AG04449 (cell line): ENCODE measurements around the gene ULK4.

ENCODE experiments used
- CTCF ChIA-PET: fragments of 350-600 bp; formaldehyde crosslinking; extraction: SDS; loops from one replicate; lab custom pipeline; 2021; ENCODE audit warnings: antibody characterized with exemption; lab: Yijun Ruan, JAX
- POLR2A ChIA-PET: fragments of 400-600, 350-600 bp; formaldehyde crosslinking; extraction: SDS; loops from one replicate; lab custom pipeline; 2020; ENCODE audit warnings: antibody characterized with exemption, inconsistent platforms; lab: Yijun Ruan, JAX
- DNase-seq: peaks from one replicate; pipeline ENCODE4 v3.0.0-alpha.2; 2010; ENCODE audit warnings: low read depth, low spot score
- H3K4me3 ChIP-seq: 2 replicates; pipeline ENCODE4 v1.5.1; 2011; ENCODE audit warnings: low read depth, mild to moderate bottlenecking, control low read depth, low read length
- TF ChIP-seq, protein P1 (sequence below): IDR thresholded peaks from one replicate; pipeline ENCODE4 v1.5.1; 2011; ENCODE audit warnings: mild to moderate bottlenecking, moderate library complexity, low read length, control low read depth, inconsistent platforms; ENCODE audit not compliant: insufficient read depth; ENCODE audit errors: missing control alignments

ULK4 gene

DNA sequence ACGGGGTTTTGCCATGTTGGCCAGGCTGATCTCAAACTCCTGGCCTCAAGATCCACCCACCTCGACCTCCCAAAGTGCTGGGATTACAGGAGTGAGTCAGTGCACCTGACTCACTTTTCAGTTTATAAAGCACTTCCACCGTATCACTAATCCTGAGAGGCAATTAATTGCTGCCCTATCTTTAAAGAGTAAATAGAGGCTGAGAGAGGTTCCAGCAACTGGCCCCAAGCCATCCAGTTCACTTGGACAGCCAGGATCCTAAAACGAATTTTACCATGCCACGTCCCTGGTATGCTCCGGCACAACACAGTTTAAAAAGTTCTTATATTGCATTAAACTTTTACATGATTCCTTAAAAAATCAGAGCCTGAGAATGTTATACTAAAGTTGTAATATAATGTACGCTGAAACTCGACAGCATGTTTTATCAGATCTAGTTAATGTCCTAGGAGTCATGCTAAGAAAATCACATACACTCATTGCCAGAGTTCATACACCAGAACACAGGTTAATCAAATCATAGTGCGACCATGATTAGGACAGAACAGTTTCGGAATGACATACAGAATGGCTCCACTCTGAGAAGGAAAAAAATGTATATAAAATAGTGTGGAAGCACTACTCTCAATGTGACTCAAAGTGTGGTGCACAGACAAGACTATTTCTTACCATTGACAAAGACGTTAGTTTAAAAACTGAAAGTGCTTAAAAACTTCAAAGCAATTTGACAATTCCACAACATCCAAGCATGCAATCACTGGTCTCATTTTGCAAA, 125.4 kb downstream of the ULK4 start:
- no peak overlapping the region for H3K4me3 ChIP-seq
- POLR2A ChIA-PET: no interaction called here
- CTCF ChIA-PET: no interaction called here
- DNase-seq: no peak
- TF ChIP-seq, protein P1, sequence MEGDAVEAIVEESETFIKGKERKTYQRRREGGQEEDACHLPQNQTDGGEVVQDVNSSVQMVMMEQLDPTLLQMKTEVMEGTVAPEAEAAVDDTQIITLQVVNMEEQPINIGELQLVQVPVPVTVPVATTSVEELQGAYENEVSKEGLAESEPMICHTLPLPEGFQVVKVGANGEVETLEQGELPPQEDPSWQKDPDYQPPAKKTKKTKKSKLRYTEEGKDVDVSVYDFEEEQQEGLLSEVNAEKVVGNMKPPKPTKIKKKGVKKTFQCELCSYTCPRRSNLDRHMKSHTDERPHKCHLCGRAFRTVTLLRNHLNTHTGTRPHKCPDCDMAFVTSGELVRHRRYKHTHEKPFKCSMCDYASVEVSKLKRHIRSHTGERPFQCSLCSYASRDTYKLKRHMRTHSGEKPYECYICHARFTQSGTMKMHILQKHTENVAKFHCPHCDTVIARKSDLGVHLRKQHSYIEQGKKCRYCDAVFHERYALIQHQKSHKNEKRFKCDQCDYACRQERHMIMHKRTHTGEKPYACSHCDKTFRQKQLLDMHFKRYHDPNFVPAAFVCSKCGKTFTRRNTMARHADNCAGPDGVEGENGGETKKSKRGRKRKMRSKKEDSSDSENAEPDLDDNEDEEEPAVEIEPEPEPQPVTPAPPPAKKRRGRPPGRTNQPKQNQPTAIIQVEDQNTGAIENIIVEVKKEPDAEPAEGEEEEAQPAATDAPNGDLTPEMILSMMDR: no peak

DNA sequence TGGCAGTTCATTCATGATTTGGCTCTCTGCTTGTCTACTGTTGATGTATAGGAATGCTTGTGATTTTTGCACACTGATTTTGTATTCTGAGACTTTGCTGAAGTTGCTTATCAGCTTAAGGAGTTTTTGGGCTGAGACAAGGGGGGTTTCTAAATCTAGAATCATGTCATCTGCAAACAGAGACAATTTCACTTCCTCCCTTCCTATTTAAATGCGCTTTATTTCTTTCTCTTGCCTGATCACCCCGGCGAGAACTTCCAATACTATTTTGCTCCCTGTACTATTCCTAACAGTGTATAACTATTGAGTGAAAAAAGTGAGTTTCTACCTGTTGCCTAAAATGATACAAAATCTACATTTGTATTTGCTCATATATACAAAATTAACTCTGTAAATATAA, 128.3 kb downstream of the ULK4 start:
- TF ChIP-seq, protein P1: no peak
- ChIA-PET CTCF (no interaction called here), POLR2A (no interaction called here)
- H3K4me3 ChIP-seq: no peak overlapping the region
- DNase-seq: no peak

DNA sequence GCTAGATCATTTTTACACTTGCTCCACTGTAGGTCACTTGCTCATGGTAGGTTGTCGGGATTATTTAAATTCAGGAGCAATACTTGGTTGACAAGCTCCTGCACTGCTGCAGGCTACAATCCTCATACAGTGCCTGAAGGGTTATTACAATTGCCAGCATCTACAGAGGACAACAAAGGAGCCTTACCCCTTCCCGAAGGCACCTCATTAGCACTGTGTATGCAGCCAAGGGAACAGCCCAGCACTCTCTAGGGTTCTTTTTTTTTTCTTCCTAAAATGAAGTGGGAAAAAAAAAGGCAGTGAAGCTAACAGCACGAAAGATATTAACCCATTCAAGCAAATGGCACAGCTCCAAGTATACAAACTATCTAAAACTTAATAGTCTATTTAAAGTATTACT, 142.7 kb downstream of the ULK4 start:
- CTCF ChIA-PET: no interaction called here
- DNase-seq: no peak
- POLR2A ChIA-PET: no interaction called here
- TF ChIP-seq, protein P1: no peak
- no peak overlapping the region for H3K4me3 ChIP-seq

DNA sequence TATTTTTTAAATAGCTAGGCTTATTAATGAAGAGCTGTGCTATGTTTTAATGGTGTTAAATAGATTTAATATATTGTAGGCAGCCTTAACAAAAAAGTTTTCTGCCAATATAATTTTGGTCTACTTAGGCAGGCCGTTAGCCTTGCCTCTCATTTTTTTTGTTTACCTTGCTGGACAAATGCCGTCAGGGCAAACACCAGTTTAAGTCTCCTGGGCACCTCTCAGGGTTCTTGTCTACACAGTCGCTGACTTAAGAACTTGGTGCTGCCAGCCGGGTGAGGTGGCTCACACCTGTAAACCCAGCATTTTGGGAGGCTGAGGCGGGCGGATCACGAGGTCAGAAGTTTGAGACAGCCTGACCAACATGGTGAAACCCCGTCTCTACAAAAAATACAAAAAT, 153.3 kb downstream of the ULK4 start:
- ChIA-PET POLR2A (interaction anchor here (0.6 kb wide), 1 partner anchor 1360 kb away, joined by 3 read pairs; no protein-coding TSS in a partner anchor), CTCF (interaction anchor here (1.0 kb wide), 1 partner anchor 290 kb away, joined by 3 read pairs; no protein-coding TSS in a partner anchor)

DNA sequence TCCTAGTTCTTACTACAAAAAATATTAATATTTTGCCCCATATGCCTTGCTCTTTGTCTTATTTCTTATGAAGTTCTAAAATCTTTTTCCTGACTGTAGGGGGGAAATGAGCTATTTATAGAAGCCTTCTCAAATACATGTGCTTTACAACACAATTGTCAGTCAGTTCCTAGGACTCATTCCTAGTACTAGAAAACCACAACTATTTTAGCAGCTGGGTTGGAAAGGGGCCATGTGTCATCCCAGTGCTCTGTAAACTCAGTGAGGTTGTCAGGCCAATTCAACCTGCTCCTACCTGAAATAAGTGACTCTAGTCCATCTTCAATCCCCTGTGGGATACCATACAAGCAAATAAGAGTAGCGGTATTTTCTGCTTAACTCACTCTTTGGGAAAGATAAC, 153.8 kb downstream of the ULK4 start:
- ChIA-PET POLR2A (interaction anchor here (0.6 kb wide), 1 partner anchor 1360 kb away, joined by 3 read pairs; no protein-coding TSS in a partner anchor), CTCF (interaction anchor here (1.0 kb wide), 1 partner anchor 291 kb away, joined by 3 read pairs; no protein-coding TSS in a partner anchor)
- H3K4me3 ChIP-seq: no peak overlapping the region
- peak; percentile 33 for DNase-seq
- TF ChIP-seq, protein P1: no peak

More for the DNA sequence above, 153.3 kb downstream of the ULK4 start:
- TF ChIP-seq, protein P1: no peak
- DNase-seq: no peak
- no peak overlapping the region for H3K4me3 ChIP-seq
